HG02623 (cell line): ENCODE data around the gene FOXN3.

Experiments
- ATAC-seq: cut with Tn5 transposase; IDR thresholded peaks from one replicate; pipeline ENCODE4 v1.9.1; 2021; ENCODE audit warnings: moderate library complexity; ENCODE audit not compliant: unreplicated experiment

FOXN3 gene

DNA sequence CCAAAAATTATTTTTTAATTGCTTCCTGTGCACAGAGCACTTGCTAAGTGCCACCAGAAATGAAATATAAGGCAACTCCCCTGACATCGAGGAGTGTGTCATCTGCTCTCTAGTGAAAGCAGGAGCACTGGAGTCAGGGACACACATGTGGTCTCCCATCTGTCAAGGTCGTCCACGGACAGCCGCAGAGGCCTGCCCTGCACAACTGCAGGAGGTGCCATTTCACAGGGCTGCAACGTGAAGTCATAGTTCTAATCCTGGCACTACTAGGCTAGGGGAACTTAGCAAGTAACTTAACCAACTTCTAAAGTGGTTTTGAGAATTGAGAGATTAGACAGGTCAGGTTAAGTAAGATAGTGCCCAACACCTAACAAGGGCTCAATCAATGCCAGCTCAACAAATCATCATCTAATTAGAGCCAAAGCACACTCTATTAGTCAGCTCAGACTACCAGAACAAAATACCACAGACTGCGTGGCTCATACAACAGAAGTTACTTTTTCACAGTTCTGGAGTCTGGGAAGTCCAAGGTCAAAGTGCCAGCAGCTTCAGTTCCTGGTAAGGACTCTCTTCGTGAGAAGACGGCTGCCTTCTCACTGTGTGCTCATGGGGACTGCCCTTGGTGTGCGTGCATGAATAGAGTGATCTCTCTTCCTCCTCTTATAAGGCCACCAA, 30.7 kb downstream of the FOXN3 start:
- no peak for ATAC-seq

DNA sequence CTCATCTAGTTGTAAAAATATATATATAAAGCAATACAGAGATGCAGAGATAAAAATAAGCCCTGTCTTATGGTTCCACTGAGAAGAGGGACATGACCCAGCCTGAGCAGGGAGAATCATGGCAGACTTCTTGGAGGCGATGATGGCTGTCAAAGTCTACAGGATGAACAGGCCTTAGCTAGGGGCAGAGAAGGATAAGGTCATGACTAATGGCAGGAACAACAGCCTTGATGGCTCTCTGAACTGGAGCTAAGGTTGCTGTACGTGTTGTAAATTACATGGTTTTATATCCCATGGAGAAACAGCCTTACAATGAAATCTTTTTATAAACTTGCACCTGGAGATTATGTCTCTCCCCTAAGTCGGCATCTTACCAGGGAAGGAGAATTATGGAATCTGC, 32.4 kb downstream of the FOXN3 start:
- no peak for ATAC-seq

DNA sequence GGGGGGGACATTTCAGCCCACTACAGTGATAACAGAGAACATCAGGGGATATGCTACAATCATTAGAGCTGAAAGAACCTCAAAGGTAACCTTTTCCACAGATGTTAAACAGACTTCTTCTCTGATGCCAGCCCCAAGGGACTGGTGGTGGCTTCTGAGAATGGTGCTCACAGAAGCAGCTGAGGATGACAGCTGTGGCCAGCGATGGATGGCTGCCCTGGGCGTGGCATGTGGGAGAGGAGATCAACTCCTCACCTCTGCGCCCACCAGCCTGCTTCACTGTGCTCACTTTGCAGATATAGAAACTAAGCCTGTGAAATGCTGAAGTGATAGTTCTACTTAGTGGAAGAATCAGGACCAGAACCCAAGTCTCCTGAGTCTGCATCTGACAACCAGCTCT, 33.0 kb downstream of the FOXN3 start:
- peak; percentile 77 for ATAC-seq

DNA sequence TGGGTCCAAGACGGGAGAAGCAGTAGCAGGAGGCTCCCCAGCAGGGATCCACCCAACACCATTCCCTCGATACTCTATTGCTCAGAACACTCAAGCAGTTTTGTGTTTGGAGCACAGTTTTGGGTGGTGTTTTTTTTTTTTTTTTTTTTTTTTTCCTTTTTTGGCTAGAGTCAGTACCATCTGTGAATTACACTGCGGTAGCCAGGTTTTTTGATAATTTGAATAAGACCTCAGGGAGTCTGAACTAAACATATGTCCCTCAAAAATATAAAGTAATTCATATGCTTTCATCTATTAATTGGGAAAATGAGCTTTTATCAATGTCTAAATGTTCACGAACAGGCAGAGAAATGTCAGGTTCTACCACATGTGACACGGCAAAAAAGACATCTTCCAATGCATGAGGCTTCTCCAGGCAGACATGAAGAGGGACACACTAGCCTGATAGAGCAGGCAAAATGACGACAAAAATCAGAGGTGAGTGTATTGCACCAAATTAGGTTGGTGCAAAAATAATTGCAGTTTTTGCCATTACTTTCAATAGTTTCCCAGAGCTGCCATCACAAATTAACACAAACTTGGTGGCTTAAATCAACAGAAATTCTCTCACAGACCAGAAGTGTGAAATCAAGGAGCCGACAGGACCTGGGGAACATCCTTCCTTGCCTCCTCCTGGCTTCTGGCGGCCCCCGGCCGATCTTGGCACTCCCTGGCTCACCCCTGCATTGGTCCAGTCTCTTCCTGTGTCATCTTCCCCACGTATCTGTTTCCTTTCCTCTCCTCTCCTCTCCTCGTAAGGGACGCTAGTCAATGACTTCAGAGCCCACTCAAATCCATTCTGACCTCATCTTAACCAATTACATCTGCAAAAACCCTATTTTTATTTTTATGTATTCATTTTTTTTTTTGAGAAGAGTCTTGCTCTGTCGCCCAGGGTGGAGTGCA, 33.9 kb downstream of the FOXN3 start:
- no peak for ATAC-seq

DNA sequence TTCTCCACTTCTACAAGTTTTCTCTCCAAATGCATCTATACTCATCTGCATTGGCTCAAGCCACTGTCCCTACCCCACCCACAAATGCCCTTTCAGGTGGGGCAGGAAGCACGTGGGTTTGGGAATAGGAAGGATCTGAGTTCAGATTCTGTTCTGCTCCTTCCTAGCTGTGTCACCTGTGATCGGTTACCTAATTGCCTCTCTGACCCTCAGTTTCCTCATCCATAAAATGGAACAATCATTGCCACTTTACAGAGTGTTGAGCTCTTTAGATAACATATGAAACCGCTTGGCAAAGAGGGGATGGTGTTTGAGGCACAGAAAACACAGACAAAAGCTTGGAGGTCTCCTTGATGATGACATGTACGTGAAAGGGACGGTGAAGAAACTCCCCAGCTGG, 34.5 kb downstream of the FOXN3 start:
- ATAC-seq, result no peak

- ATAC-seq, result no peak
These were observed 36.9 kb downstream of the FOXN3 start for GRCh38 chr14:89379891-89380820.

DNA sequence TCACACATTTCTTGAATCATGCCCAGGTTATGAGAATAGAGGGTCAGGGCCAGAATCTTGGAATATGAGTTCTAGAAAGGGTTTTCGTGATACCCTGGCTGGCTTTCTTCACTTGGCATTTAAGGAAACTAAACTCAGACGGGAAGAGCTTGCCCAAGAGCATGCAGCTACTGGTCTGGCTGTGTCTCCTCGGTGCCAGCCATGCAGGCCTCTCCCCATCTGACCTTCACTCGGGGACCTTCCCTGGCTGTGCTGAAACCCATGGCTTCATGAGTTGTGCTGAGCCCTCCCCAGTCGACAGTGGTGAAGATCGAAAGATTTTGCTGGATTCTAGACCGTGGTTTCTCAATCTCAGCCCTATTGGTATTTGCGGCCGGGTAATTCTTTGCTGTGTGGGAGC, 38.0 kb downstream of the FOXN3 start:
- no peak for ATAC-seq

- peak; percentile 67 for ATAC-seq
These were observed 38.9 kb downstream of the FOXN3 start for GRCh38 chr14:89378119-89378518.

DNA sequence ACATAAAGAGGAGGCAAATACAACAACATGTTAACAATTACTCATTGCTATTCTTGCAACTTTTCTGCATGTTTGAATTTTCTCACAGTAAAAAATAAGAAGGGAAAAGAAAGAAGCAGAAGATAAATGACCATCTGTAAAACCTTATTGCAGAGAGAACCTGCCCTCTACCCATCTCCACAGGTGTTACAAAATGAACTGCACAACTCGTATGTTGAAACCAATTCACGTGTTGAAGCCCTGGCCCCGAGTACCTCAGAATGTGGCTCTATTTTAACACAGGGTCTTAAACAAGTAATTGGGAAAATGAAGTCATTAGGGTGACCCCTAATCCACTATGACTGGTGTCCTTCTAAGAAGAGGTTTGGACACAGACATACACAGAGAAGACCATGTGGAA, 39.5 kb downstream of the FOXN3 start:
- ATAC-seq, result no peak

- ATAC-seq, result no peak
These were observed 42.1 kb downstream of the FOXN3 start for GRCh38 chr14:89374908-89375307.

- ATAC-seq, result no peak
These were observed 43.8 kb downstream of the FOXN3 start for GRCh38 chr14:89373185-89373584.

GRCh38 chr14:89372512-89372883, 44.5 kb downstream of the FOXN3 start:
- ATAC-seq, result no peak

DNA sequence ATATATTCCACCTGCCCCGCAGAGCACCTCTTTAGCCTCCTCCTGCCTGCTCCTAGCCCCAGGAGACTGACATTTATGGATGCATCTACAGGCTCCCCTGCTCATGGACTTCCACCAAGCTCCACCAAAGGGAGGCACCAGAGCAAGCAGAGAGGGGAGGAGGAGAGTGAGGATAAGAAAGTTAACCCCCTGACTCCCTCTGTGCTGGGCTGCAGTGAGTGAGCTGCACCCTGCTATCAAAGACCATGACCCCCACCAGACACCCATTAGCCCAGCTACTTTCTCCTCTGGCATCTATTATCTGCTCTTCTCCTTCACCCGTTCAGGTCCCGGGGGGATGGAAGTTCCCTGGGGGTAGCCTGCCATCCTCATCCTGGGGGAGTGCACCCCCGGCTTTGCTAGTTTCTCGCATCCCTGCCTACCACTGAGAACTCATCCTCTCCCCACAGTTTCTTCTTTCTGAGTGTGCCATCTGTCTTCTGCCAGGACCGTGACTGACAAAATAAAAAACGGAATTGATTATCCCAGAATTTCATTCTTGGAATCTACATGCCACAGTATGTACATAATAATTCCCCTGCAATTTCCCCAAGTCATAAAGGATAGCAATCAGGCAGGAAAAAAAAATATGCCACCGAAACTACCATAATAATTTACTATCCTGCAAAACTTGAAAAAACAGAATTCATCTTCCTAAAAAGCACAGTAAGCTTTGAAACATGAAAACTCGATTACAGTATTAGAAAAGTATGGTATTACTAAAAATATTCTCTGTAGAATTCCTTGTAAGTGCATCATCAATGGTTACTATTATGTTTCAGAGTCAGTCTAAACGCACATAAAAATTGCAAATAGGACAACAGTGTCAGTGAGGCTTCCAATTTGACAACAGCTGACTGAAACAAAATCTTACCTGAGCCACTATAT, 45.2 kb downstream of the FOXN3 start:
- no peak for ATAC-seq

GRCh38 chr14:89370781-89371180, 46.3 kb downstream of the FOXN3 start:
- no peak for ATAC-seq

- no peak for ATAC-seq
These were observed 46.7 kb downstream of the FOXN3 start for GRCh38 chr14:89370381-89370780.

DNA sequence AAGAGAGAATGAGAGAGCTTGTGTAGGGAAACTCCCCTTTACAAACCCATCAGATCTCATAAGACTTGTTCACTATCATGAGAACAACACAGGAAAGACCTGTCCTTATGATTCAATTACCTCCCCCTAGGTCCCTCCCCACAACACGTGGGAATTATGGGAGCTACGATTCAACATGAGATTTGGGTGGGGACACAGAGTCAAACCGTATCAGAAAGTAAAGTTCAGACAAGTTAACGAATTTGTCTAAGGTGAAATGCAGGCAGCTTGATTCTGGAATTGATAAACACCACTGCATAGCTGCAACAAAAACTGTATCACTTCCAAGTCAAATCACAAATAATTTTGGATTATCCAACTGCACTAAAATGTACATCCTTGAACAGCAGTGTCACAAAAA, 47.4 kb downstream of the FOXN3 start:
- no peak for ATAC-seq

GRCh38 chr14:89368490-89369477, 48.2 kb downstream of the FOXN3 start:
- no peak for ATAC-seq

DNA sequence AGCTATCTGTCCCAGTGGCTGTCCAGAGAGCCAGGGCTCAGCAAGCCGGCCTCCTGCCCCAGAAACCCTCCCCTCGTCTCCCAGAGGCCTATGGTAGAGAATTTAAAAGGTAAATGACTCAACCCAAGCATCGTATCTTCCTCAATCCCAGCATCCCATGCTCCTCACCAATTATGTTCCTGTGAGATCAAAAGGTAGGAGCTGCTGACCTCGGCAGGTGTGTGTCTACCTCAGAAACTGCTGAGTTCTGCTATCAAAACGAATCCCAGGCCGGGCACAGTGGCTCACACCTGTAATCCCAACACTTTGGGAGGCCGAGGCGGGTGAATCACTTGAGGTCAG, 49.3 kb downstream of the FOXN3 start:
- ATAC-seq, result no peak
